ENCODE results near the gene PRKAR2B. TPM values are rescaled to one million over a fixed set of nuclear protein-coding genes. Genes with fewer than 3 reads are reported as not detected.
A peak's percentile ranks its signal among the peaks of the same experiment; 100 is the strongest.

Gene PRKAR2B
- total RNA-seq, 1 donor from 2014 or later = 7.8 TPM

DNA sequence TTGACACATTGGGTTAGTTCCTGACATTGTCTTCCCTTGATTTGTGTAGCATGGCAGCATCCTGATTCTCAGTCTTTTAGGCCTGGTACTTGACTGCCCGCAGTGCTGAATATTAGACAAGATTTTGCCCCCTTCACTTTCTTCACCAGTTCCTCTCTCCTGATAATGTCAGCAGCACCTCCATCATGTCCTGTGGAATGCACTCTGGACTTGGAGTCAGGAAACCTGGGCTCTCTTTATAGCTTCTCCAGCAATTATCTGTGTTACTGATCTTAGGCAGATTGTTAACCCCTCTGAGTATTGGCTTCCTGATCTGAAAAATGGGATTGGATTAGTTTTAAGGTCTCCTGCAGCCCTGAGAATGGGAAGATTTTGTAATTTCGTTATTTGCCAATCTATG, 143.3 kb downstream of the PRKAR2B start:
- Mint-ChIP-seq H3K27ac (no peak overlapping the region), H3K36me3 (peaks cover 51% of the 10 kb centered on the region), H3K4me1 (no peaks in the 10 kb centered on the region)

DNA sequence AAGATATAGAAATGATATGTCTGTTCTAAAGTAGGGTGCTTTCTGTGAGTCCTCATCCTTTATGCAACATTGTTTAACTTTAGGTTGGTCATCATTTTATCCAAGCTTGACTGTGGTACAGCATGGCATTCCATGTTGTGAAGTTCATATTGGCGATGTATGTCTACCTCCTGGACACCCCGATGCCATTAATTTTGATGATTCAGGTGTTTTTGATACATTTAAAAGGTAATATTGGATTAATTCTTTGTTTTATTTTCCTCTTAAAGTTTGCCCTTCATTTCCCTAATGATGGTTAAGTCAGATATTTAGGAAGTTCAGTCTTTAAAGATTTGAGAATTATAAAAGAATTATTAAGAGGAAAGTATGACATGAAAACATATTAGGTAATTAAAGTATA, 145.6 kb downstream of the PRKAR2B start:
- no peaks in the 10 kb centered on the region for H3K9me3 Mint-ChIP-seq
- no peak overlapping the region for H3K4me3 Mint-ChIP-seq
- no peaks in the 10 kb centered on the region for H3K27me3 Mint-ChIP-seq (ENCODE audit: low read depth)
- no peak overlapping the region for H3K27ac Mint-ChIP-seq
- TF ChIP-seq, protein P1, sequence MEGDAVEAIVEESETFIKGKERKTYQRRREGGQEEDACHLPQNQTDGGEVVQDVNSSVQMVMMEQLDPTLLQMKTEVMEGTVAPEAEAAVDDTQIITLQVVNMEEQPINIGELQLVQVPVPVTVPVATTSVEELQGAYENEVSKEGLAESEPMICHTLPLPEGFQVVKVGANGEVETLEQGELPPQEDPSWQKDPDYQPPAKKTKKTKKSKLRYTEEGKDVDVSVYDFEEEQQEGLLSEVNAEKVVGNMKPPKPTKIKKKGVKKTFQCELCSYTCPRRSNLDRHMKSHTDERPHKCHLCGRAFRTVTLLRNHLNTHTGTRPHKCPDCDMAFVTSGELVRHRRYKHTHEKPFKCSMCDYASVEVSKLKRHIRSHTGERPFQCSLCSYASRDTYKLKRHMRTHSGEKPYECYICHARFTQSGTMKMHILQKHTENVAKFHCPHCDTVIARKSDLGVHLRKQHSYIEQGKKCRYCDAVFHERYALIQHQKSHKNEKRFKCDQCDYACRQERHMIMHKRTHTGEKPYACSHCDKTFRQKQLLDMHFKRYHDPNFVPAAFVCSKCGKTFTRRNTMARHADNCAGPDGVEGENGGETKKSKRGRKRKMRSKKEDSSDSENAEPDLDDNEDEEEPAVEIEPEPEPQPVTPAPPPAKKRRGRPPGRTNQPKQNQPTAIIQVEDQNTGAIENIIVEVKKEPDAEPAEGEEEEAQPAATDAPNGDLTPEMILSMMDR (IDR thresholded peaks at IDR 0.05; ENCODE audit: unreplicated experiment) = no peak
- no peak for DNase-seq (ENCODE audit: low spot score in 2 of 2, unreplicated experiment in 2 of 2)
- H3K4me1 Mint-ChIP-seq = no peaks in the 10 kb centered on the region
- peaks cover 42% of the 10 kb centered on the region for H3K36me3 Mint-ChIP-seq

More for the DNA sequence above, 143.3 kb downstream of the PRKAR2B start:
- TF ChIP-seq, protein P1 (IDR thresholded peaks at IDR 0.05; ENCODE audit: unreplicated experiment) = no peak
- no peak for DNase-seq (ENCODE audit: low spot score in 2 of 2, unreplicated experiment in 2 of 2)
- H3K9me3 Mint-ChIP-seq = no peaks in the 10 kb centered on the region
- no peak overlapping the region for H3K4me3 Mint-ChIP-seq
- no peaks in the 10 kb centered on the region for H3K27me3 Mint-ChIP-seq (ENCODE audit: low read depth)

DNA sequence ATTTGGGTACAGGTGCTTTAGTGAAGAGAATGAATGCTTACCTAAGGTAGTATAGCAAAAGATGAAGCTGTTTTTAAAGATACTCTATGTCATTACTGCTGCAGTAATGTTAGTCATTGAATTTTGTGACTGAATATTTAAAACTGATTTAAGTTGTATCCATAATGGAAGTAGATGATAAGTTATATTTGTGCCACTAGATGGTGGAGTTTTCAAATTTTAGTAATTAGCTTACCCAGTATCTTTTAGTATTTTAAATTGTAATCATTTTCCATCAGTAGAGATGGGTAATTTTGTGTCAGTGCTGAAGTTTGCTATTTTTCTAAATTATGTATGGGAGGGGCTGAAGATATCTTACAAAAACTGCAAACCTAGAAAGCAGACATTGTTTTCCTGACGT, 149.5 kb downstream of the PRKAR2B start:
- TF ChIP-seq, protein P1 (IDR thresholded peaks at IDR 0.05; ENCODE audit: unreplicated experiment) = peak; percentile 15
- no peak for DNase-seq (ENCODE audit: low spot score in 2 of 2, unreplicated experiment in 2 of 2)
- Mint-ChIP-seq H3K4me1 (no peaks in the 10 kb centered on the region), H3K27me3 (ENCODE audit: low read depth) (no peaks in the 10 kb centered on the region), H3K27ac (no peak overlapping the region), H3K36me3 (peaks cover 29% of the 10 kb centered on the region), H3K9me3 (no peaks in the 10 kb centered on the region), H3K4me3 (no peak overlapping the region)

DNA sequence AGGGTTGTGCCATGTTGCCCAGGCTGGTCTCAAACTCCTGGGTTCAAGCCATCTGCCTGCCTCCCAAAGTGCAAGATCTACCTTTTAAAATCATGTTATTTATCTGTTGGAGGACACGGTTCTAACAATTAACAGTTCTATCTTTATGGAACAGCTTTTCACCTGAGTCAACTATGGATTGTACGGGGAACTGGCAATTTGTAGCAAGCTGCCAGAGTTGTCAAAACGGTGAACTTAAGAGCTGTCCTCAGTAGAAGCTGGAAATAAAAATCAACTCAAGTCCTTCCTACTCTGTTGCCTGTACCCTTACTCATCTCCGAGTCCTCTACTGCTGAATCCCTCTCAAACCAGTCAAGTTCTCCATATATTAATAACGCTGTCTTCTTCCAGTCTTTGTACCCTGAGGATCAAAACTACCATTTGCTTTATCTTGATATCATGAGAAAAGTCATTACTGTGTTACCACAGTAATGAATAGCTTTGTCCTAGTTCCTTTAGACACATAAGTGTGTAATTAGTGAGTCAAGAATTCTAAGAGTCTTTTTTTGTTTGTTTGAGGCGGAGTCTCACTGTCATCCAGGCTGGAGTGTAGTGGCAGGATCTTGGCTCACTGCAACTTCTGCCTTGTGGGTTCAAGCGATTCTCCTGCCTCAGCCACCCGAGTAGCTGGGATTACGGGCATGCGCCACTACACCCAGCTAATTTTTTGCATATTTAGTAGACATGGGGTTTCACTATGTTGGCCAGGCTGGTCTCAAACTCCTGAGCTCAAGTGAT, 152.5 kb downstream of the PRKAR2B start:
- no peaks in the 10 kb centered on the region for H3K4me1 Mint-ChIP-seq
- H3K27me3 Mint-ChIP-seq (ENCODE audit: low read depth) = no peaks in the 10 kb centered on the region
- TF ChIP-seq, protein P1 (IDR thresholded peaks at IDR 0.05; ENCODE audit: unreplicated experiment) = no peak
- H3K27ac Mint-ChIP-seq = no peak overlapping the region
- peaks cover 39% of the 10 kb centered on the region for H3K36me3 Mint-ChIP-seq
- no peaks in the 10 kb centered on the region for H3K9me3 Mint-ChIP-seq
- DNase-seq (ENCODE audit: low spot score in 2 of 2, unreplicated experiment in 2 of 2) = no peak
- H3K4me3 Mint-ChIP-seq = no peak overlapping the region

DNA sequence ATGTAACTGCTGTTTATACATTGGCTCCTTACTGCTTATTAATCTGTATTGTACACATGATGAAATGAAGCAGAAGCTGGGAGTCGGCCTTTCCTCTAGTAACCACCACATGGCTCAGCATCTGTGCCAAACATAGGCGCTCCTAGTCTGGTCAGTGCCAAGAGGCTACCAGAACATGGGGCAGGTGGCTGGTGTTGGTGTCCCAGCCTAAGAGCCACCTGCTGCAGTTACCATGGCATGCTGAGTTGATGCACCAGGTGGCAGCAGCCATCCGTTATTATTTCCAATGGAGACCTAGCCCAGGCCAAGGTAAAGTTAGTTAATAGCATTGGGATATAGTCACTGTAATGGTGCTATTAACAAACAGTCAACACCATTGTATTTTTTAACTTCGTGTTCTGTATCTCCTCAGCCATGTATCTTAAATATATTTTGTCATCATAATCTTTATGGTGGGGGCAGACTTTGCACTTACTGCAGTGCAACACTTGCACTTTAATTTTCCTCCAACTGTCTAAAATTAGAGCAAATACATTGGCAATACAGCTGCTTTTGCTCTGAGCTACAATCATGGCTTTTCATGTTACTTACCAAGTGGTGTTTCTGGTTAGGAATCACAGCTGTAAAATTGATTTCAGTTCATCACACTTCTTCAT, 157.4 kb downstream of the PRKAR2B start:
- DNase-seq (ENCODE audit: low spot score in 2 of 2, unreplicated experiment in 2 of 2) = no peak
- H3K9me3 Mint-ChIP-seq = no peaks in the 10 kb centered on the region
- TF ChIP-seq, protein P1 (IDR thresholded peaks at IDR 0.05; ENCODE audit: unreplicated experiment) = no peak
- H3K4me1 Mint-ChIP-seq = no peaks in the 10 kb centered on the region
- no peaks in the 10 kb centered on the region for H3K27me3 Mint-ChIP-seq (ENCODE audit: low read depth)
- H3K27ac Mint-ChIP-seq = no peak overlapping the region
- H3K4me3 Mint-ChIP-seq = no peak overlapping the region
- peaks cover 53% of the 10 kb centered on the region for H3K36me3 Mint-ChIP-seq

Data from mesothelial cell of epicardium (in vitro differentiated cells).